UCSD-AML1 (cell line): ENCODE data around the gene CYB5RL.
"Not testable (repeated sequence)": the region's sequence is repeated elsewhere in the genome, so short reads cannot be mapped to it uniquely, and the experiment has no call there.

Experiments used
- DNase-seq: peaks from one replicate; lab custom pipeline; 2025; ENCODE audit not compliant: unreplicated experiment; lab: John Stamatoyannopoulos, UW

CYB5RL gene

DNA sequence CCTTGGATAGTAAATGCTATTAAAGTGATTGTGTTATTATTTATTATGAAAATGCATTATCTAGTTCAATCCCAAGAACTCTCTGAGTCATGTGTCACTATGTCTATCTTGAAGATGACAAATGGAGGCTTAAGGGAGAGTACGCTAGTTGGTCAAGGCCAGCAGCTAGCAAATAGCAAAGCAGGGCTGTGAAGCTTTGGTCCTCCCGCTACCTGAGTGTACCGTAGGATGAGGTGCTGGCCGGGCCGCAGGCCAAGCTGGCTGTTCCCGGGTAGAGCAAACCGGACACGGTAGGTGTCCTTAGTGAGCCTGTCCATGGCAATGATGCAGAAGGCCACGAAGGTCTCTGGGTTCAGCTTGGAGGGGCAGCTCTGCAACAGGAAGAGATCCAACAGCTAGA is 9.3 kb downstream of the CYB5RL start:
- DNase-seq, result no peak

DNA sequence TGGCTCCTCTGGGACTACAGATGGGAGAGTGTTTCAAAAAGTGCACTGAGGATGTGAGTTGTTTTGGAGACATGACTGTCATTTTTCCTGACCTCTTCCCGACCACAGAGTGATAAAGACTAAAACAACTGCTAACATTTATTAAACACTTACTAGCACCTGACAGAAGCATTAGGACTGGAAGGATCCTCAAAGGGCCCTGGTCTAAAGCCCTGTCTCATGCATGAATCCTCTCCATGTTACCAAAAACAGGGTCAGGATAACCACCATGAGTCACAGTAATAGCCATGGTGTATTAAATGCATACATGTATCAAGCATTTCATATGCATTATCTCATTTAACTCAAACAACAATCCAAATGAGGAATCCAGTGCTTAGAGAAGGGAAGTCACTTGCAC is 11.5 kb downstream of the CYB5RL start:
- DNase-seq, result no peak

DNA sequence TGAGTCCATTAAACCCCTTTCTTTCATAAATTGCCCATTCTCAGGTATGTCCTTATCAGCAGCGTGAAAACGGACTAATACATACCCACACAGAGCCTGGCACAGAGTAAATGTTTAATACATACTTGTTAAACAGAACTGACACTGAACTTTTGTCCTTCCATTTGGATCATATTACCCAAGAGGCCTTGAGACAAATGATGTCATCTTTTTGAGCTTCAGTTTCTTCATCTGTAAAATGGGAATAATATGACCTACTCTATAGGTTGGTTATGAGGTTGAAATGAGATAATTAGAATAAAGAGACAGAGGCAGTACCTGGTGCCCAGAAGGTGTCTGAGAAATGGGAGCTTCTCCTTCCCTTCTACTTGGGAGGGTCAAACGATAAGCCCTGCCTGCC is 13.8 kb downstream of the CYB5RL start:
- DNase-seq, result no peak

DNA sequence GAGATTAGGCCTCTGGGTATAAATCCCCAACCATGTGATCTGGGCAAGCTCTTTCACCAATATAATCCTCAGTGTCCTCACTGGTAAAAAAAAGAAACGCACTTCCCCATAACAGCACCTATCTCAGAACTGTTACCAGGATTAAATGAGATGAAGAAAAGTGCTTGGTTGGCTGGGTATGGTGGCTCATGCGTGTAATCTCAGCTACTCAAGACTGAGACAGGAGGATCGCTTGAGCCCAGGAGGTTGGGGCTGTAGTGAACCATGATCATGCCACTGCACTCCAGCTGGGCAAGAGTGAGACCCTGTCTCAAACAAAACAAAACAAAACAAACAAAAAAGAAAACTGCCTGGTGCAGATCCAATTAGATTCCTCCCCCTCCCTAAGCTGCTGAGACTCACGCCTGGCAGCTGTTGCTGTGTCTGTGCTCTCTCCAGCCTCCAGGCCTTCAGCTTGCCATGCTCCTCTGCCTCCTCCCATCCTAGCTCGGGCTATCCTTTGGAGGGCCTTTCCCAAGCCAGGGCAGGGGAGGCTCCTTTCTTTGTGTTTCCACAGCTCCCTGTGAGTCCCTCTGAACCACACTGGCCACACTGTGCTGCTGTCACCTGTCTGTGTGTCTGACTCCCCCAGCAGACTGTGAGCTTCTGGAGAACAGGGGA is 19.0 kb downstream of the CYB5RL start:
- no peak for DNase-seq

DNA sequence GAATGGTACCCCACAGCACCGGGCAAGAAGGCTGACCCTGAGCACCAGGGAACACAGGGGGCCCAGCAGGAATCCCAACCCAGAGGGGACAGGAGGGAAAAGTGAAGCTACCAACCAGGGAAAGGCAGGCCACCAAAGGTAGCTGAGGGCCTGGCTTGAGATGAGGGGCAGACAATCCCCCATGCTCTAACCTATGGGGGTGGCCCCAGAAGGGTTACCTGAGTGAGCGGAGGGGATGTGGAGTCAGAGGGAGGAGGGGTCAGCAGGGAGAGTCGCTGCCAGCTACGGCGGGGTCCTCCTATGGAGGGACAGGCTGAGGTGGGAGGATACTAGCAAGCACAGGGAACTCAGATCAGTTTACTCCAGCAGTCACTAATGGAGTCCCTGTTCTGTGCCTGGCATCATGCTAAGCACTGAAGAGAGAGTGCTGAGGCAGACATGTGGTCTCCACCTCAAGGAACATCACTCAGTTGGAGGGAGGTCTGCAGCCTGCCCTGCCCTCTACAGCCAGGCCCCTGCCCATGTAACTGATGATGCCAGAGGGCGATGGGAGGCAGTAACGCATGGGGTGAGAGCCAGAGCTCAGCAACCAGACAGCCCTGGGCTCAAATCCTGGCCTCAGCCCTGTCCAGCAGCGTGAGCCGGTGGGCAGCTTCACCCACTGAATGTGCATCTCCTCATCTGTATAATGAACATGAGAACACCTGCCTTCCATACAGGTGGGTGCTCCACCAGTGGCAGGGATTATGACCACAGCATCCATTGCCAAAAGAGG is 21.3 kb downstream of the CYB5RL start:
- no peak for DNase-seq

- no peak for DNase-seq
These were observed 22.1 kb downstream of the CYB5RL start for GRCh38 chr1:54177726-54178125.

DNA sequence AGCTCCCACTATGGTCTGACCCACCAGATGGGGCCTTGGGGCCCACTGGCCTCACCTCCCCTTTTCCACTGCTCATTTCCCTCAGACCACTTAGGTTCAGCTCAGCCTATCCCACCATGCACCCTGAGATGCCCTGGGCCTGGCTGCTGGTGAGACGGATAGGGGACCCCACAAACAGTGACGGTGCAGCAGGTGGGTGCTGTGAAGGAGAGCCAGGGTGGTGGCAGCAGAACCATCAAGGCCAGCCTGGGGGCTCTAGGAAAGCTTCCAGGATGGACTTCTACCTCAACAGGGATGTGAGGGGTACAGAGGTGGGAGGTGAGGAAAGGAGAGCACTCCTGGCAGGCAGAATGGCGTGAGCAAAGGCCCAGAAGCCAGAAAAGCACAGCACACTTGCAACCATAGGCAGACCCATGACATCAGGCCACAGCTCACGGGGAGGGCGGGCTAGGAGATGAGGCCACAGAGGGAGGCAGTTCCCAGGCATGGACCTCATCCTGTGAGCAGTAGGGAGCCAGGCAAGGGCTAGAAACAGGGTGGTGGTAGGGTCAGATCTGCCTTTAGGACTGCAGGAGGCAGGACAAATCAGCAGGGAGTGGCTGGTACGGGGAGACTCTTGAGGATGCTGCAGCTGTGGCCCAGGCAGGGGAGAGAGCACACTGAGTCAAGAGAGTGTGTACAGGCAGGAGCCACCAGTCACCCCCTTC is 23.1 kb downstream of the CYB5RL start:
- DNase-seq, result no peak

DNA sequence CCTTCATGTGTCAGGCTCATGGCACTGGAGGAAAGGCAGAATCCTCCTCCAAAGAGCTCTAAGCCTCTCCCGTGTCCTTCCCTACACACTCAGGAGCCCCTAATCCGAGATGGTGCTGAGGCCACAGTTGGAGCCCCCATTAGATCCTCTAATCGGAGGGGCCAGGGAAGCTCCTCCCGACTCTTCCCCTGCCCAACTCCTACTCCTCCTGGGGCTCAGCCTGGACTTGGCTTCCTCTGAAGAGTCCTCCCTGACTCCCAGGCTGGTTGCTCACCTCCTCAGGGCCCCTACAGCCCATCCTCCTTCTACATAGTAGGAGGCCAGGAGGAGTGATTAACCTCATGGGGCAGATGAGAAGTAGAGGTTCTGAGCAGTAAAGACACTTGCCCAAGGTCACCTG is 25.7 kb downstream of the CYB5RL start:
- no peak for DNase-seq

DNA sequence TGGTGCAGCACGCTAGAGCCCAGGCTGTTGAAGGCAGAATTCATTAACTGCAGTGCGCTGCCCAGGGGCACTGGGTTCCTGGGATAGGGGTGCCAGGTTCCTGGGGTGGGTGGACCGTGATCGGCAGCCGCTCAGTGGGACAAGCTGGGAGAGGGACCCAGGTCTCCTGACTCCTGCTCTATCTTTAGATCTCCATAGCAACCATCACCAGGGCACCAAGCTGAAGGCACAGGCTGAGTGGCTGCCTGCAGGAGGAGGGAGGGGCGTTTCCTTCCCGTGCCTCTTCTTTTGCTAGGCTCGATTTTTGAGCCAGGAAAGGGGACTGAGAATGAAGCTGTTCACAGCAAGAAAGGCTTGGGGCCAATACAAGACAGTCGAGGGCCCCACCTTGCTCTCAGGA is 26.1 kb downstream of the CYB5RL start:
- DNase-seq, result peak; percentile 37

- peak; percentile 47 for DNase-seq
These were observed 26.9 kb downstream of the CYB5RL start for GRCh38 chr1:54172614-54173599.

- DNase-seq, result no peak
These were observed 28.2 kb downstream of the CYB5RL start for GRCh38 chr1:54171606-54172005.

DNA sequence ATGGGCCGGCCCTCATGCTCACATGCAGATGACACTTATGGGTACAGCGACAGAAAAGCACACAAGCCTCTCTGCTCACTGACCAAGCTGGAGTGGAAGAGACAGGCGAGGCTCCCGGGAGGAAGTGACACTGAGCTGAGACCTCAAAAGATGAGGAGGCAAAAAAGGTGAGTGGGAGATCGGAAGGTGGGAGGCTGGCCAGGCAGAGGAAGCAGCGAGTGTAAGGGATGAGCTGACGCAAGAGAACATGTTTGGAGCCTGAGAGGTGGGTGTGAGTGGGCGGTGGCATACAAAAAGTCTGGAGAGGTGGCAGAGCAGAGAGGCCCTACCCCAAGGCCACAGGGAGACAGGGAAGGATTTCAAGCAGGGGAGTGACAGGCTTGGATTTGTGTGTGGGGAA is 28.8 kb downstream of the CYB5RL start:
- no peak for DNase-seq

DNA sequence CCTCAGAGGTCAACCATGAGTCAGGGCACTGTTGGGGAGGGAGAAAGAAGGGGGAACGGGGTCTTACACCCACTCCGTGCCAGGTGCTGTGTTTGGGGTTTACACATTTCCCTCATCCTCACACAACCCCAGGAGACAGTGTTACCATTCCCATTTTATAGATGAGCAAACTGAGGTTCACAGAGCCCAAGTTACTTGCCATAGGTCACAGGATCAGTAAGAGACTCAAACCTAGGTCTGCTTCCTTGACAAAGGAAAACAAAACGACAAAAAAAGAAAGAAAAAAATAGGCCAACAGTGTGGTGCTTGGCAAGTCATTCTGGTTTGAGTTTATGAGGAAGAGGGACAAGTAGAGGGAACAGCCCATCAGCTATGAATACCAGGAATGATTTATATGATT is 30.8 kb downstream of the CYB5RL start:
- no peak for DNase-seq

- DNase-seq, result no peak
These were observed 31.4 kb downstream of the CYB5RL start for GRCh38 chr1:54168206-54168965.

GRCh38 chr1:54167422-54168139 is 32.2 kb downstream of the CYB5RL start:
- DNase-seq, result no peak

GRCh38 chr1:54166357-54166756 is 33.5 kb downstream of the CYB5RL start:
- DNase-seq, result not testable (repeated sequence)

DNA sequence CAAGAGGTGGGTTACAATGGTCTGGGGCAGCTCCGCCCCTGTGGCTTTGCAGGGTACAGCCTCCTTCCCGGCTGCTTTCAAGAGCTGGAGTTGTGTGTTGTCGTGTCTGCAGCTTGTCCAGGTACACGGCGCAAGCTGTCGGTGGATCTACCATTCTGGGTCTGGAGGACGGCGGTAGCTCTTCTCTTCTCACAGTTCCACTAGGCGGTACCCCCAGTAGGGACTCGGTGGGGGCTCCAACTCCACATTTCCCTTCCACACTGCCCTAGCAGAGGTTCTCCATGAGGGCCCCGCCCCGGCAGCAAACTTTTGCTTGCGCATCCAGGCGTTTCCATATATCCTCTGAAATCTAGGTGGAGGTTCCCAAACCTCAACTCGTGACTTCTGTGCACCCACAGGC is 34.7 kb downstream of the CYB5RL start:
- DNase-seq, result no peak

- DNase-seq, result no peak
These were observed 36.3 kb downstream of the CYB5RL start for GRCh38 chr1:54163573-54163972.

DNA sequence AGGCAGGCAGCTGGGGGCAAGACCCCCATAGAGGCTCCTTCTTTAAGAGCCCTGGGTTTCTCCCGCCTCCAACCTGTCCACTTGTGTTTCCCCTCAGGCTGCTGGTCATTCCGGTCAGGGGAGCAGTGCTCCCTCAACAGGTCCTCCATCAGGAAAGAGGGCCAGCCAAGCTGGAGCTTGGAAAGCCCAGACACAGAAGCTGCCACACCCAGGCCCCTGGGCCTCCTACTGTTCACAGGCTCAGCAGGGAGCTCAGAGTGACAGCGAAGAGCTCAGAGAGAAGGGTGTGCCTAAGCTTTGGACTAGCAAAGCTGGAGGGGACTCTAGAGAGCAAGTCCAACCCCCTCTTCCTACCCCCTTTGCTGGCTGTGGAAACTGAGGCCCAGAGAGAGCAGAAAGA is 36.8 kb downstream of the CYB5RL start:
- DNase-seq, result no peak
